Hepatocyte (in vitro differentiated cells): ENCODE measurements around the gene EMC1. TPM values are rescaled to one million over a fixed set of nuclear protein-coding genes. Genes with fewer than 3 reads are reported as not detected.
A peak's percentile ranks its signal among the peaks of the same experiment; 100 is the strongest.

Experiments
- DNase-seq: peaks from one replicate; pipeline ENCODE4 v3.0.0-alpha.2; 2016; ENCODE audit warnings: low spot score
- H2AFZ ChIP-seq: fragments of 200-600 bp; sonication (generic); 2 replicates; pipeline ENCODE4 v1.6.0; 2016; ENCODE audit warnings: antibody characterized with exemption, mild to moderate bottlenecking
- H3K27ac ChIP-seq: fragments of 200-600 bp; sonication (generic); 2 replicates; pipeline ENCODE4 v1.5.1; 2016; ENCODE audit warnings: mild to moderate bottlenecking
- H3K27me3 ChIP-seq: fragments of 200-600 bp; sonication (generic); 2 replicates; pipeline ENCODE4 v1.6.1; 2016
- H3K36me3 ChIP-seq: fragments of 200-600 bp; sonication (generic); replicated peaks from 2 replicates; pipeline ENCODE4 v1.5.1; 2016; ENCODE audit warnings: low read depth; ENCODE audit not compliant: insufficient read depth
- H3K4me1 ChIP-seq: fragments of 200-600 bp; sonication (generic); 2 replicates; pipeline ENCODE4 v1.5.1; 2016; ENCODE audit warnings: mild to moderate bottlenecking, moderate library complexity; ENCODE audit not compliant: insufficient read depth
- H3K4me2 ChIP-seq: fragments of 200-600 bp; sonication (generic); 2 replicates; pipeline ENCODE4 v1.6.0; 2016
- H3K4me3 ChIP-seq: fragments of 200-600 bp; sonication (generic); 2 replicates; pipeline ENCODE4 v1.5.1; 2016; ENCODE audit warnings: mild to moderate bottlenecking
- H3K79me2 ChIP-seq: fragments of 200-600 bp; sonication (generic); 2 replicates; pipeline ENCODE4 v1.6.0; 2017; ENCODE audit warnings: mild to moderate bottlenecking
- H3K9me2 ChIP-seq: fragments of 200-600 bp; sonication (generic); replicated peaks from 2 replicates; pipeline ENCODE4 v1.6.0; 2017; ENCODE audit warnings: mild to moderate bottlenecking; ENCODE audit not compliant: insufficient read depth
- H3K9me3 ChIP-seq: fragments of 200-600 bp; sonication (generic); 2 replicates; pipeline ENCODE4 v1.5.1; 2016; ENCODE audit warnings: low read depth, mild to moderate bottlenecking
- H4K20me1 ChIP-seq: fragments of 200-600 bp; sonication (generic); 2 replicates; pipeline ENCODE4 v1.6.0; 2016; ENCODE audit warnings: mild to moderate bottlenecking; ENCODE audit not compliant: insufficient read depth, poor library complexity, severe bottlenecking
- EZH2 ChIP-seq: fragments of 200-600 bp; sonication (generic); IDR thresholded peaks from 2 replicates; pipeline ENCODE4 v1.6.1; 2016; ENCODE audit warnings: antibody characterized with exemption, mild to moderate bottlenecking, borderline replicate concordance
- EZH2phosphoT487 ChIP-seq: fragments of 200-600 bp; sonication (generic); IDR thresholded peaks from one replicate; pipeline ENCODE4 v1.6.1; 2018; ENCODE audit warnings: antibody characterized with exemption, mild to moderate bottlenecking, low read depth, moderate library complexity; ENCODE audit not compliant: unreplicated experiment, severe bottlenecking
- WGBS: methylation state at CpG from one replicate; pipeline ENCODE4 v1.1.6; 2016; ENCODE audit warnings: low lambda C conversion rate; ENCODE audit errors: missing lambda C conversion rate; 5-methylcytosine and 5-hydroxymethylcytosine counted together
- polyA plus RNA-seq: library from polyadenylated mRNA; unstranded; fragments of >200 nt; fragmentation: Nextera tagmentation; extraction: Ambion mirVana; gene quantifications from 2 replicates; pipeline ENCODE4 v1.2.1, GENCODE V29; 2016
- total RNA-seq: library from RNA; depleted of rRNA; stranded (reverse); fragments of >200 nt; gene quantifications from 2 replicates; pipeline ENCODE4 v1.2.3, GENCODE V29; 2014
- TF ChIP-seq, protein P1 (sequence below): fragments of 200-600 bp; sonication (generic); IDR thresholded peaks from 2 replicates; pipeline ENCODE4 v1.5.1; 2016; ENCODE audit warnings: antibody characterized with exemption, mild to moderate bottlenecking; ENCODE audit not compliant: poor library complexity

Gene EMC1
- total and polyA plus RNA-seq, 2 experiments from 2014 or later: 33.2 to 35.8 TPM

DNA sequence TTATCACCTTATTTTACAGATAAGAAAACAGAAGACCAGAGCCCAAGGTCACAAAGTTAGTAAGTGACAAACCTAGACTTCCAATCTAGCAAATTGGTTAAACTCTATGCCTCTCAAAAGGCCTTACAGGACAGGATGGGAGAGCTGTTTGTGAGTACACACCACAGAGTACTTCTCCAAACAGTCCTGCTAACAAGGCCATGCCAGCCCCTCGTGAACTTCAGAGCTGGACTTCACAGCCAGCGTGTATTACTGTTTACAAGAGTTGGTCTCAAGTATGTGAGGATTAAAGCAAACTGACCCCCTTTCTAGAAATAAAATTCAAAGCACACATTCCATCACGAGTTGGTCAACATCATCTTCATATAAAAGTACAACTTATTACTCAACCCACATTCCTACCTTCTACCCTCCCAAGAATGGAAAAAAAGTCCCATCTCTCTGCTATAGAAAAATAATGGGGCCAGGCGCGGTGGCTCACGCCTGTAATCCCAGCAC lies 21.4 kb downstream of the EMC1 start:
- Histone ChIP-seq H3K36me3 (peaks cover 3% of the 10 kb centered on the region), H3K4me1 (peaks cover 7% of the 10 kb centered on the region), H3K9me3 (no peaks in the 10 kb centered on the region), H3K4me2 (no peak overlapping the region), H3K4me3 (no peak overlapping the region), H3K79me2 (no peaks in the 10 kb centered on the region), H3K27ac (peak overlapping the region; percentile 43), H3K27me3 (no peaks in the 10 kb centered on the region), H4K20me1 (no peaks in the 10 kb centered on the region), H2AFZ (no peak overlapping the region), H3K9me2 (no peaks in the 10 kb centered on the region)
- 82% methylated on average over 6 of the region's 6 CpGs for WGBS
- TF ChIP-seq, protein P1, sequence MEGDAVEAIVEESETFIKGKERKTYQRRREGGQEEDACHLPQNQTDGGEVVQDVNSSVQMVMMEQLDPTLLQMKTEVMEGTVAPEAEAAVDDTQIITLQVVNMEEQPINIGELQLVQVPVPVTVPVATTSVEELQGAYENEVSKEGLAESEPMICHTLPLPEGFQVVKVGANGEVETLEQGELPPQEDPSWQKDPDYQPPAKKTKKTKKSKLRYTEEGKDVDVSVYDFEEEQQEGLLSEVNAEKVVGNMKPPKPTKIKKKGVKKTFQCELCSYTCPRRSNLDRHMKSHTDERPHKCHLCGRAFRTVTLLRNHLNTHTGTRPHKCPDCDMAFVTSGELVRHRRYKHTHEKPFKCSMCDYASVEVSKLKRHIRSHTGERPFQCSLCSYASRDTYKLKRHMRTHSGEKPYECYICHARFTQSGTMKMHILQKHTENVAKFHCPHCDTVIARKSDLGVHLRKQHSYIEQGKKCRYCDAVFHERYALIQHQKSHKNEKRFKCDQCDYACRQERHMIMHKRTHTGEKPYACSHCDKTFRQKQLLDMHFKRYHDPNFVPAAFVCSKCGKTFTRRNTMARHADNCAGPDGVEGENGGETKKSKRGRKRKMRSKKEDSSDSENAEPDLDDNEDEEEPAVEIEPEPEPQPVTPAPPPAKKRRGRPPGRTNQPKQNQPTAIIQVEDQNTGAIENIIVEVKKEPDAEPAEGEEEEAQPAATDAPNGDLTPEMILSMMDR: no peak
- TF ChIP-seq EZH2 (no peak), EZH2phosphoT487 (no peak)
- no peak for DNase-seq

DNA sequence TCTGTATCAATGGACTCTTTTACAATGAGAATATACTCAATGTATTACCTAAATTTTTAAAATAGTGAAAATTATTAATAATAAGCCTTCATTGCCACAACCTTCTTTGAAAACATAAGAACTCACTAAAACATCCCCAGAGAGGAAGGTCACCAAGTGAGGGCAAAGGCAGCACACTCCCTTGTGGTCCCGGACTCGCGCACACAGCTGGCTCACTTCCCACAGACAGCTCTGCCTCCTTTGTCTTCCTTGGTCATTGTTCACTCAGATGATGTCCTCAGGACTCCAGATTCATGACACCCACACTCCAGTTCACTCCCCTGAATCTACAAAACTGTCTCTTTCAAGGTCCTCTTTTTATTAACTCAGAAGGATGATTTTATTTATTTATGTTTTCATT lies 22.1 kb downstream of the EMC1 start:
- Histone ChIP-seq H3K27me3 (no peaks in the 10 kb centered on the region), H3K9me3 (no peaks in the 10 kb centered on the region), H3K4me3 (no peak overlapping the region), H4K20me1 (no peaks in the 10 kb centered on the region), H3K36me3 (peaks cover 3% of the 10 kb centered on the region), H3K4me2 (no peak overlapping the region), H3K4me1 (peaks cover 7% of the 10 kb centered on the region), H3K27ac (peak overlapping the region; percentile 43), H2AFZ (no peak overlapping the region), H3K79me2 (no peaks in the 10 kb centered on the region), H3K9me2 (no peaks in the 10 kb centered on the region)
- WGBS: 93% methylated on average over 3 of the region's 3 CpGs
- TF ChIP-seq EZH2phosphoT487 (no peak), EZH2 (no peak)
- TF ChIP-seq, protein P1: no peak
- no peak for DNase-seq

DNA sequence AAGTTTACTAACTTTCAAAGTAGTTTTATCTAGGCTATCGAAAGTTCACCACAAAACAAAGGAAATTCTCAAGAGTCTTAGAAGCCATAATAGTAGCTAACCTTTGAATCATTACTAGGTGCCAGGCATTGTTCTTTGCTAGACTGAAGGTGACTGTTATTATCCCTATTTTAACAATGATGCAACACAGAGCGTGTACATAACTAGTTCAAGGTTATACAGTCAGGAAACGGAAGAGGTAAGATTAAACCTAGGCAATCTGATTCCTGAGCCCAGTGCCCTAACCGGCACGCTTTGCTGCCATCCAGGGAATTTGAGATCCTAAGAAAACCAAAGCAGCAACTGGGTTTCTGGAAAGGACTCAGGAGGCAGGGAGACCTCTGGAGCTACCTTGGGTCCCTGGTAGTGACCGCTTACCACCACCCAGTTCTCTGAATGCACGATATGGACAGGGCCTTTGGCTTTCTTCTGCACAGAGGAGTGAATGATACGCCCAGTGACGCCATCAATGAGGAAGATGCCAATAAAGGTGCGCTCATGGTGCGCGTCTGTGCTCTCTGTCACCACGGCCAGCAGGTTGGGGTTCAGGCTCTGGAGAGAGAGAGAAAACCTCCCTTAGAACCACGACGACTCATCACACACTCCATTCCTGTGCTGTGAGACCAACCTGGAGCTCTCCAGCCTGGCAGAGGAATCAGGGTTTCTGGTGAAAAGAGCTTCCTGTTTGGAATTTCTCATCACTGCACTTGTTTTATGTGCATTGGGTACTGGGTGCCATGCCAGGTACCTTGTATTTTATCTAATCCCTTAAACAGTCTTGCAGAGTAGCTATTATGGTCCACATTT lies 28.1 kb downstream of the EMC1 start:
- Histone ChIP-seq H3K27ac (no peak overlapping the region), H4K20me1 (no peaks in the 10 kb centered on the region), H3K9me3 (no peaks in the 10 kb centered on the region), H3K4me3 (no peak overlapping the region), H3K27me3 (no peaks in the 10 kb centered on the region), H3K36me3 (no peaks in the 10 kb centered on the region), H3K4me2 (no peak overlapping the region), H3K9me2 (no peaks in the 10 kb centered on the region), H3K4me1 (no peaks in the 10 kb centered on the region), H3K79me2 (peaks cover 2% of the 10 kb centered on the region), H2AFZ (no peak overlapping the region)
- TF ChIP-seq, protein P1: no peak
- TF ChIP-seq EZH2 (no peak), EZH2phosphoT487 (no peak)
- 92% methylated on average over 15 of the region's 15 CpGs for WGBS
- no peak for DNase-seq
